Kasumi-1 (cell line): ENCODE measurements around the gene GPD2.

Source experiments
- DNase-seq, 2 experiments: peaks; one replicate each; lab custom pipeline; 2025; lab: John Stamatoyannopoulos, UW

The GPD2 gene

GRCh38 chr2:156436497-156437085 is 412 bp downstream of the GPD2 start:
- DNase-seq = peak; percentile 52 to 73

DNA sequence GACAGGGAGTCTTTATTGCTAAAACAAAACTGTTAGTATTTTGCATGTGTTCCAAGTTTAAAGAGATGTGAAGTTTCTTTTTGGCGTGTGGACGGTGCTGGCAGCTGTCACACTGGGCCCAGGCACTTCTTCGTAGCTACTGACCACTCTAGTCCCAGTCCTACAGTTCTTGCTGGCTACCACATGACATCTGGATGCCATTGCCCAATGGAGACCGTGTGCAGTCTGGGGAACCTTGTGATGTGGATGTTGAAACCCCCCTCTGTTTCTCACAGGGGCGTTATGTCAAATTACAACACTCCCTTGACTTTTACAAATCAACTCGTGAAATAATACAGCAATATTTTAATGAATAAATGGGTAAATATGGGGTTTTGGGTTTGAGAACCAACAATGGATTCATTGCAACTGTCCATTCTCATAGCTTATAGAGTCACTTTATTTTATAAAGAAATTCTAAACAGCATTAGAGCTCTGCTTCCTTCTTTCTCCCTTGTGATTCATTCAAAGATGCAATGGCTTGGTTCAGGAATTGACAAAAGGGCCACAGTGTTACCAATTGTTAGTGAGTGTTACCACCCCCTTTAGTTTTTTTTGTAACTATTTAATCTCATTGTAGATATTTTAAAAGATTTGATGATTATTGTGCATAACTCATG is 1.2 kb downstream of the GPD2 start:
- peak; percentile 41 to 49 for DNase-seq

GRCh38 chr2:156437931-156438410 is 1.8 kb downstream of the GPD2 start:
- DNase-seq = no peak

GRCh38 chr2:156443089-156443488 is 6.9 kb downstream of the GPD2 start:
- DNase-seq = no peak

DNA sequence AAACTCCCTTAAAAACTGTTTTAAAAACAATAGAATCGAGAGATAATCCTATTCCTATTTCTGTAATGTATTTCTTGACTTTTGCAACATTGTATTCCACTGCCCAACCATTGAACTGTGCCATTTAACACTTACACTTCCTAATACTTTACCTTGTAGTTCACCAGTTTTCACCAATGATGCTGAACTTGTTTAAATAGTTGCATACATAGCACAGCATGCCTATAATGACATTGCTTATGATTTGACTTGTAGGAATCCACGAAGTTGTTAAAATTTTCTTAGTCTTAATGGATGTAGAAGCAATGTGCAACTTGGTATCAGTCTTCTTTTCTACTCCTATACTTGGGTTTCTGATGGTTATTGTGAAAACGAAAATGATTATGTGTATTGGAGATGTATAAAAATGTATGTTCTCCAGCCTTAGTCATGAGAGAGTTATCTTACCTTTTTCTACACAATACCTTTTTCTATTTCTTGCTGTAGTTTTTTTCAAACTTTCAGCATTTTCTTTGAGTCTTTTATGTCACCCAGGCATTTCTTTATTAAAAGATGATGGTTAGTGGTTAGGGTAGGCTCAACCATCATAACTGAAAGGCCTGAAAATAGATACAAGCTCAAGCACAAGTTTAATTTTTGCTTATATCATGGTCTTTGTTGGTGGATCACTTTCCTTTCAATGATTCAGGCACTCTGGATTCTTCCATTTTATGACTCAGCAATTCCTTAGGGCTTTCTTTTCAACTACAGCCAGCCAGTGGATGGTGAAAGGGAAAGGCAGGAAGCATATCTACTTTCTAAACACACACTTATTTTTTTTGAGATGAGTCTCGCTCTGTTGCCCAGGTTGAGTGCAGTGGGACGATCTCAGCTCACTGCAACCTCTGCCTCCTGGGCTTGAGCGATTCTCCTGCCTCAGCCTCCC is 9.4 kb downstream of the GPD2 start:
- no peak for DNase-seq

- DNase-seq = no peak
Measured at GRCh38 chr2:156447761-156448160, 11.6 kb downstream of the GPD2 start.

DNA sequence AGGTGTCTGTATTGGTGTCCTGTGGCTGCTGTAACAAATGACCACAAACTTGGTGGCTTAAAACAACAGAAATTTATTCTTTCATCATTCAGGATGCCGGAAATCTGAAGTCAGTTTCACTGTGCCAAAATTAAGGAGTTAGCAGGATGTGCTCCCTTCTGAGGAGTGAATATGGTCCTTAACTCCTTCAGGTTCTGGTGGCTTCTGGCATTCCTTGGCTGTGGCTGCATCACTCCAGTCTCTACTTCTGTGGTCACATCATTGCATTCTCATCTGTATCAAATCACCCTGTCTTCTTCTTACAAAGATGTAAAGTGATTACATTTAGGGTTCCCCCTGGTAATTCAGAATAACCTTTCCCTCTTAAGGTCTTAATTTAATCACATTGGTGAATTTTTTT is 12.6 kb downstream of the GPD2 start:
- no peak for DNase-seq

DNA sequence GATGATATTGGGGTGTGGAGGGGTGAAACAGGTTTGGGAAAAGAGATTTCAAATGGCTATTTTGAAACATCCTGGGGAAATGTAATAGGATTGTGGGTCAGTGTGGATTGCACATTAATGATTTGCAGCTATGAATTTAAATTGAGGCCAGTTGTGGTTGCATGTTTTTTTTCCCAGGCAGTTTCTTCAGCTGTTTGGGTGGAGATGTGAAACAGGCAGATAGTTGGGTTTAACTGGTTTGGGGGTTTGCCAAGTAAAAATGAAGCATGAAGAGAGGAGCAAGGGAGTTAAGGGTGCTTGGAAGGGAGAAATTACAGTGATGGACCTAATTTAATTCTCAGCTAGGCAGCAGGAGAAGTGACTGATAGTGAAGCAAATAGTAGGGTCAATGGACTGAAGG is 16.8 kb downstream of the GPD2 start:
- DNase-seq = no peak

DNA sequence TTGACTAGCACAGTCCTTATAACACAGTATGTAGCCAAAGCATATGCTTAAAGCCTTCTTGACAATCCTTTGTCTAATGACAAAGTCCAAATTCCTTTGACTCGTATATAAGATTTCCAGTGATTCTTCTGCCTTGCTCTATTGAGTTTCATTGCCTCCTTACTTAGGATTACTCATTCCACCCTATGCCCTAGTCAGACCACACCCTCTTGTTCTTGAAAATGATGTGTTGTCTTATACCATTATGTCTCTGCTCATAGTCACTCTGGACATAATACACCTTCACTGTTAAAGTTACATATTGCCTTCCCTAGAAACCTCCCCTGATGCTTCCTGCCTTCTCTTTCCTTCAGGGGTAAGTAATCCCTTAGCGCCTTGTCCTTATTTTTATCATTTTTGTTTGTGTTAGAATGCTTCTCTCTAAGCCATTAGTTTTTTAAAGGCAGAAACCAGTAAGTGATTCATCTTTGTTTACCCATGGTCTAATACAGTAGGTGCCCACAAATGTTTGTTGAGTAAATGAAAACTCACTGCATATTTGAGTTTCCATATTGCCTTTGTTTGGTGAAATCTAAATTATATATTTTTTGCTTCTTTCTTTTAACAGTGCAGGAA is 19.3 kb downstream of the GPD2 start:
- DNase-seq = no peak

- no peak for DNase-seq
Measured at GRCh38 chr2:156456616-156457015, 20.4 kb downstream of the GPD2 start.

DNA sequence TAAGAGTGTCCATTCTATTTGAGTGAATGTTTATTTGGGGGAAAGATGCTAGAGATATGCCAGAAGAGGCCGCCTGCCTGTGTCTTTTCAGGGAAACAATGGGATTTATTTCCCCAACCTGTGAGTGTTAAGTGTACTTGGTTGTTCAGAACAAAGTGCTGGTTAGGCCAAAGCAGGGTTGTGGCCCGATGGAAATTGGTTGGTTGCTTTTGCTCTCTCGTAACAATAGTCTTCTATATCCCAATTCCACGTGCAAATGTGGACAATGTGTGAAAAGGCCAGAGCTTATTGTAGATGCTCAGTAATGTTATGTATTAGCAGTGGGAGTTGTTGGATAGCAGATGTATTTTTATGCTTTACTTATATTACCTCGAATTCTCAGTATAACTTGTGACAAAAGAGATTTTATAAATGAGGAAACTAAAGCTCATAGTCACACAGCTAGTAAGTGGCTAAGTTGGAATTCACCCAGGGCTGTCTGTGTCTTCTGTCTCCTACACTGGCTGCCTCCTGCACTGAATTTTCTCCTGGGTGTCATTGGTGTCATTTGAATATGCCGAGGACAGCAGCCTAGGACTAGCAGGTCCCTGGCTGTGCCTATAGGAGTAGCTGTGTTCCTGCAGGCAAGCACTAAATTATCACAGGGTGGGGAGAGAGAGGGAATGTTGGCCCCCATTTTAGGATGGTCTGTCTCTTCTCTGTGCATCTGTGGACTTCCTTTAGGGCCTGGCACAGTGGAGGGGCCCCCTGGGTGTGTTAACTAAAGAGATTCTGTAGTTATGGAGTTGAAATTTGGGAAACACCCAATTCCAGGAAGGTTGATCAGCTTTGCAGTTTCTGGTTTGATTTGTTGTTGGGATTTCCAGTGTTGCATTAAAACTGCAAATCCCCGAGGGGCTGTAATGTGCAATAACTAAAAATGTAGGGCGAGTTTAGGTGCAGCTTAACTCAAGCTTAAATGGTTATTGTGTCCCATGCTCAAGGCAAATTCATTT is 21.6 kb downstream of the GPD2 start:
- DNase-seq = no peak

GRCh38 chr2:156459720-156460119 is 23.5 kb downstream of the GPD2 start:
- no peak for DNase-seq

DNA sequence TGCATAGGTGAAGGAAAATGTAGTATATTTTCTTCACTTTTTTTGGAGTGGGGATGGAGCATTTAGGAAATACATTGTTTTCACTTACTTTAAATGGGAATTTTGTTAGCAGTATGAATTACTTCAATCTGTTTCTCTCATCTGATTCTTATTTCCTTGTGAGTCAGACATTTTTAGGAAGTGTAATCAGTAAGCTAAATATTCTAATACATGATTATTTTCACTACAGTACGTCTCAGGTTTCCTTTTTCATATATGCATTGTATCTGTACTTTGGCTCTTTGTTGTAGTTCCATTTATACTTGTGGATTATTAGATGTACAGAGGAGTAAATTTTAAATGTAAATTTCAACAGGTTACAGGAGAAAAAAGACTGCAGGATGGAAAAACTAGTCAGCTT is 27.9 kb downstream of the GPD2 start:
- DNase-seq = no peak

GRCh38 chr2:156465573-156465972 is 29.4 kb downstream of the GPD2 start:
- no peak for DNase-seq

DNA sequence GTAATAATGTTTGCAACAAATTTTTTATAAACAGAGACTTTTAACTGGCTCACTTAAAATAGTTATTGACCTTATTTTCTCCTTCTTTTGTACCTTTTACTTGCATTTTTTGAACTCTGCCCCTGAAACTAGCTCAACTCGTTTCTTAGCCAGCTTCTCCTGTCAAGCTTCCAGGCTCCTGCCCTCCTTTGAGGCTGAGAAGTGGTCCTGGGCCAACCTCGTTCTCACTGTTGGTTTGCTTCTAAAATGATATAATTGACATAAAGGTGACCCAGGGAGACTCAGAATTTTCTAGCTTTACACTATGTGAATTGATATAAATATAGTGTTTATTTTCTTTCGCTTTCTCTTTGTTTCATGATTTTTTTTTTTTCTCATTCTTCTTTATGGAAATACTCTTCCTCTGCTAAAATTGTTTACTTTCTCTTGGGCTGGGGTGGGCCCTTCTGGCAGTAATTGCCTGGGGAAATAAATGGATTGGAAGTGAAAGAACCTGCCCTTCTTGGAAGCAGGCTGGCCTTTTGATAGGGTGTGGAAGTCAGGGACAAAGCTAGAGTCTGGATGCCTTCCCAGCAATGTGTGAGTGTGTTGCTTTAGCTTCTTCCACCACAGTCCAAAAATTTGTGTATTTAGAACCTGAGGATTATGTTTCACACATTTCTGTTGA is 30.7 kb downstream of the GPD2 start:
- no peak for DNase-seq

DNA sequence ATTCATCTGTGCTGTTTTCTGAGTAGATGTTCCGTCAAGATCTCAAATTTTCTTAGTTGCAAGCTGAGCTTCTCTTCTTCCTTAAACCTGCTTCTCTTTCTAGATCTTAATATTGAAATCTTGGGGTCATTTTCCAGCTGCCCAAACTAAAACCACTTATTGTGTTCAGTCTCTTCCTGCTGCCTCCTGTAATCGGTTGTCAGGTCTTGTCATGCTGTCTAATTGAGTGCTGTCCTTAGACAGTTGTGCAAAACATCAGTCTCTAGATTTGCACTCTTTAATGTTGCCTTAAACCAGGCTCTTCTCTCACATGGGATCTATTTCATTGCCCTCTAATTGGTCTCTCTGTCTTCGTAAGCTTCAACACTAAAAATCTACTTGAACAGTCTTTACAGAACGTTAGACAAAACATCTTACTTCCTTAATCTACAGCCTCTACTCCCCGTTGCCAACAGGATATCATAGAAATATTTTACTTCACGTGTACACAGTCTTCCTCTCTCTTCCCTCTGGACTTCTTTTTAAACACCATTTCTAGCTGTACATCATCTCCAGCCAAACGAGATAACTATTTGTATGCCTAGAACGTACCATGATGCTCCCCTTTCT is 34.9 kb downstream of the GPD2 start:
- peak; percentile 77 to 86 for DNase-seq

DNA sequence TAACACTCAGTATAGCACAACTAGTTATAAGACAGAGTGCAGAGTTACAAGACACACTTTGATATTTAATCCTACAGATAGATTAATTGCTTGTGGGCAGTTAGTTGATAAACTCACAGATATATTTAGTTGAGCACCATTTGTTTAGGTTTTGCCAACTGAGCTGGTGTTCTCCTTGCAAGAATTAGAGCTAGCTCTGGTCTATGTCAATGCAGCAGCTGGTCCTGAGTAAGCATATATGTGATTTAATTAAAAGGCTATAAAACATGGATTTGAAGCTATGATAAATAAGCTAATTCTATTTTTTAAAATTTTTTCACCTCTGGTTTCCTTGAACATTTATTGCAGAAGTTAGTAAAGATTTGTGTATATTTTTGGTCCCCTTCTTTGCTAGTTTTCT is 35.6 kb downstream of the GPD2 start:
- no peak for DNase-seq

- DNase-seq = no peak
Measured at GRCh38 chr2:156472686-156473085, 36.5 kb downstream of the GPD2 start.

DNA sequence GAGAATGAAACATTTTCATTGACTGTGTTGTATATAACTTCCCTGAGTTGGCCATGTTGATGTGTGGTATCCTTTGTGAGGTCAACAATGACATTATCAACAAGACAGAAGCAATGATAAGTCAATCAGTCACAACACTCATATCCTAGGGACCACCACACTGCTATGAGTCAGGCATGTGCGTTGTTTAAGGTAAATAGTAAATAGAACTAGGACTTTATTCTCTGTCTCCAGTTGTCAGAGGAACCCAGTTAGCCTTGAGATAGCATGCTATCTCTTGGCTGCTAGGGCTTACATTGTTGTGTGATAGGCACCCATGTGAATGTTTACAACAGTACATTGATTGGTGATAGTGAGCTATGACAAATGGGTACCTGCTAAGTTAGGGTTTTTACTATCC is 37.3 kb downstream of the GPD2 start:
- DNase-seq = no peak

- no peak for DNase-seq
Measured at GRCh38 chr2:156474401-156474800, 38.2 kb downstream of the GPD2 start.
